Measurements from ENCODE around the gene ZBTB44.

- no peak for TF ChIP-seq CTCF (IDR thresholded peaks at IDR 0.05; ENCODE audit: borderline replicate concordance, extremely low read depth, low read length, poor library complexity, severe bottlenecking)
- TF ChIP-seq EZH2 (IDR thresholded peaks at IDR 0.05; ENCODE audit: borderline replicate concordance, low read depth, low read length, severe bottlenecking) = no peak
Measured at GRCh38 chr11:130358398-130358797, 43.7 kb upstream of the ZBTB44 start.

All from DND-41 (cell line).